ENCODE results near the gene NUP37.
"Not testable (repeated sequence)": the region's sequence is repeated elsewhere in the genome, so short reads cannot be mapped to it uniquely, and the experiment has no call there.

Gene NUP37

DNA sequence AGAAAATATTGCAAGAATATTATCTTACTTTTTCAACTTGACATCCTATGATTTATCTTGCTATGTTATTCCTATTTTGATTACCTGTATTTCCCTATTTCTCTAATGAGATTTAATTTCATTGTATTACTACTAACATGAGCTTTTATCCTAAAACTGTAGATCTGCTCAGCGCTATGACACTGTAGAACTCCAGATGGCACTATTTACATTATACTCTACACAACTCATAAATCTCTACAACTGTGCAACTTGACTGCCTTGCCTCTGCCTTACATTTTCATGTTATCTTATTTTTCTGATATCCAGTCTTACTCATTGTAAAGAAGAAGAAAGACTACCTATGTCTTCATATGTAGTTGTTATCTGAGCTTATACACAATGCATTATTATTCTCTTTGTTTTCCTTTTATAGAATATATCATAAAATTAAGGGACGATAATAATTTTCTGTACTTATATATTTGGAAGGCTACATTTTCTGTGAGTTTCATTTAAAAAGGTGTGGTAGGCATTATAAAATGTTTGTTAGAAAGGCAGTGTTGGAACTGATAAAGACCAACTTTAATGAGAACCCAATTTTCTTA lies 24.1 kb downstream of the NUP37 start:
- DNase-seq (ENCODE audit: low read depth, low spot score): no peak
- H3K27ac ChIP-seq: no peak overlapping the region

DNA sequence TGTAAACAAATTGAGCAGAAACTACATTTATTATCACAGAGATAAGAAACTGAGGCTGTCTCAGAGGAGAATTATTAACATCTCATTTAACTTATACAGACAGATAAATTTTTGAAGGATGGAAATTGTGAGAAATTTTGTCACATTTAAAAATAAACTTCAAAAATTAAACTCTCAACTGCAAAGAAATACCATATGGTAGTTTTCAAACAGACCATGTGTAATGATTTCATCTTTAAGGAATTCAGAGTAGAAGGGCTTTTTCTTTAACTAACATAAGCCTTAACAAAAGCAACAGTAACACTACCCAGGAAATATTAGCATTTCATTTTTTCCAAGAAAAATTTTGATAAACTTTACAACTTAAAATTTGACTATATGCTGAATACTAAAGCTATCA lies 26.6 kb downstream of the NUP37 start:
- no peak overlapping the region for H3K27ac ChIP-seq
- DNase-seq (ENCODE audit: low read depth, low spot score): no peak

DNA sequence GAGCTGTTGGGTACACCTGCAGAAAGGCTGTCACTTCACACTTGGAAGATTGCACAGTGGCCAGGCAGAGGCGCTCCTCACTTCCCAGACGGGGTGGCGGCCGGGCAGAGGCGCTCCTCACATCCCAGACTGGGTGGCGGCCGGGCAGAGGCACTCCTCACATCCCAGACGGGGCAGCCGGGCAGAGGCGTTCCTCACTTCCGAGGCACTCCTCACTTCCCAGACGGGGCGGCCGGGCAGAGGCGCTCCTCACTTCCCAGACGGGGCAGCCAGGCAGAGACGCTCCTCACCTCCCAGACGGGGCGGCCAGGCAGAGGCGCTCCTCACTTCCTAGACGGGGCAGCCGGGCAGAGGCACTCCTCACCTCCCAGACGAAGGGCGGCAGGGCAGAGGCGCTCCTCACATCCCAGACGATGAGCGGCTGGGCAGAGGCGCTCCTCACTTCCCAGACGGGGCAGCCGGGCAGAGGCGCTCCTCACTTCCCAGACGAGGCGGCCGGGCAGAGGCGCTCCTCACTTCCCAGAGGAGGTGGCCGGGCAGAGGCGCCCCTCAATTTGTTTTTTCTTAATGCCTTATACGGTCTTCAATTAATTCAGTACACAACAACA lies 30.6 kb downstream of the NUP37 start:
- H3K27ac ChIP-seq; DNase-seq (ENCODE audit: low read depth, low spot score): not testable (repeated sequence)

DNA sequence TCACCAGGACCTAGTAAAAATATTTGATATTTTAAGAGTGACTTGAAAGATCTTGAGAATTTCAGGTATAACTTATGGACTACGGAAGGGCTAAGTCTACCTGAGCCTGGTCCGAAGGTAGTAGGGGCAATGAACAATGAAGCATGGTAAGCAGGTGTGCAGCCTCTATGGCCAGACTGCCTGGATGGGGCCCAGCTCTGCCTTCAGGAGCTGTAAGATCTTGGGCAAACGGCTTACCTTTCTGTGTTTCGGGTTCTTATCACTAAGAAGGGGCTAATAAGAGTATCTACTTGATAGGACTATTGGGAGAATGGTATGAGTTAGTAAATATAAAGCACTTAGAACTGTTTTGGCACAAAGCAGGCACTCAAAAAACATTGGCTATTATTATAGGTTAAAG lies 39.1 kb downstream of the NUP37 start:
- DNase-seq (ENCODE audit: low read depth, low spot score): no peak
- H3K27ac ChIP-seq: no peak overlapping the region

DNA sequence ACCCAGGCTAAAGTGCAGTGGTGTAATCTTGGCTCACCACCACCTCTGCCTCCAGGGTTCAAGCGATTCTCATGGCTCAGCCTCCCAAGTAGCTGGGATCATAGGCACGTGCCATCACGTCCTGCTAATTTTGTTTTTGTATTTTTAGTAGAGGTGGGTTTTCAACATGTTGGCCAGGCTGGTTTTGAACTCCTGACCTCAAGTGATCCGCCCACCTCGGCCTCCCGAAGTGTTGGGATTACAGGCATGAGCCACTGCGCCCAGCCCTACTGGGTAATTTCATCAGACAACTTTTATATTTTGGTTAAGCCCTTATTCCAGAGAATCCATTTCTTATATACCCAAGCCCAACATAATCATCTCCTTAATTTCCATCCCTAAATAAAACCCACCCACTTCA lies 47.8 kb downstream of the NUP37 start:
- H3K27ac ChIP-seq; DNase-seq (ENCODE audit: low read depth, low spot score): not testable (repeated sequence)

DNA sequence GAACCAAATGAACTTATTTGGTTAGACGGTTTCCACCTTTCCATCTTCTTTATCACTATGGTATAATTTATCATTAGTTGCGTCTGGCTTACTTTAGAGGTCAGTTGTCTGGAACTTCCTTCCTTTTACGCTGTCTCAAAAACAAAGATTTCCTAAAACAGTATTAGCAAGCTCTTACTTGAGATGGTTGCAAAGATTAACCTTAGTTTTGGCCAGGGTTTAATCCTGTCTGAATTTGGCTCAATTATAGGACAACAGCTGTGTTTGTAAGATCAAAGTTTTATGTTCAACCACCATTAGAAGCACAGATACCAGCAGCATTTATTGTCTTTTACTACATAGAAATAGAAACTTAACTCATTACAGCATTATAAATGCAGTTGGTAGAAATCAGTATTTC lies 50.2 kb downstream of the NUP37 start:
- no peak overlapping the region for H3K27ac ChIP-seq
- DNase-seq (ENCODE audit: low read depth, low spot score): no peak

DNA sequence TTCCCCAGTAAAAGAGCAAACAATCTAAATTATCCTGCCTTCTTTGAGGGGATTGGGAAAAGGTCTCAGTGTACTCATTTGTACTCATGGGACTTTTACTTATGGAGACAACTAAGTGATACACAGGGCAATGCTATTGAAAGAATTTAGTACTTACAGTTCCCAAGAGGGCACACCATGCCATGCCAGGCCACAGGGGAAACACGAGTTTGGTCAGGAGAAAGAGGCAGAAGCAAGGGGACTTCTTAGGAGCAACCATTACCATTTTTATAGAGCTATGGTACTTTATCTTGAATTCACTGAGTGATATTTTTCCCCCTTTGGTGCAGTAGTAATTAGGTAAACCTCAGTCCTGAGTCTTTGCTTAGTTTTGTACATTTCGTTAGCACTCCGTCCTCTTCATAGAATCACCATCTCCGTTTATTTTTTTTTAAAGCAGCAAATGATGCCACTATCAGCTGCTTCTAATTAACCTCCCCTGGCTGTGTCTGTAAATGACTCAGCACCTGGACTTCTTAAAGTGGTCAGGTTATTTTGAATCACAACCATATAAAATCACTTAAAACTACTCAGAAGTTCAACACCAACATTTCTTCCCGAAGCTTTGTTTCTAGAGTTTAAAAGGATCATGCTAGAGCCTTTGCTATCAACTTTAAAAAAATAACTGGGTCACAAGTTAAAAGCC lies 52.2 kb downstream of the NUP37 start:
- no peak overlapping the region for H3K27ac ChIP-seq
- DNase-seq (ENCODE audit: low read depth, low spot score): no peak

DNA sequence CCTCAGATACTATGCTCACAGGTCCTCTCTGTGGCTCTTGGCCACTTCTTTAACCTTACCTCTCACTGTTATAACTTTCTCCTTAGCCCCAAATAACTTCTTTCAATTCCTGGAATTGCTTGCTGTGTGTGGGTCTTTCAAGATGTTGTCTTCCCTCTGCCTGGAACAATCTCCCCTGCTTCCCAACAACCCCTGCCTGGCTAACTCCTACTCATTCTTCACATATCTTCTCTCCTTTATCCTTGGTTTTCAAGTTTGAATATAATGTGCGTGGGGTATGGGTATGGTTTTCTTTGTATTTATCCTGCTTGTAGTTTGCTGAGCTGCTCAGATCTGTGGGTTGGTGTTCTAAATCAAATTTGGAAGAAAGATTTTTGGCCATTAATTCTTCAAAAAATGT lies 55.4 kb downstream of the NUP37 start:
- no peak overlapping the region for H3K27ac ChIP-seq
- DNase-seq (ENCODE audit: low read depth, low spot score): no peak

DNA sequence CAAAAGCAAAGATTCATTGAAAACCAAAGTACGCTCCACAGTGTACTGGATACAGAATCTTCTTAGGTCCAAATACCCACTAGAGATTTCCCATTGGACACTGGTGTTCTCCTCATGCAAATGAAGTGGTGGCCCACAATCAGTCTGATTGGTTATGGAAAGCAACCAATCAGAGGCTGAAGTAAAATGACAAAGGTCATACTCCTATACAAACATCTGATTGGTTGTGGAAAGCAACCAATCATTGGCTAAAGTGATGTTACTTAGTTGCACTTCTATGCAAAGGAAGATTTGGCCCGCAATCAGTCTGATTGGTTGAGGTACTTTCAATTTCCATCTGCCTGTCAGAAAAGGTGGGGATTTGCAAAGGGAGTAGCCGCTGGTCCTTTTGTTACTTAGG lies 56.8 kb downstream of the NUP37 start:
- DNase-seq (ENCODE audit: low read depth, low spot score): no peak
- no peak overlapping the region for H3K27ac ChIP-seq

DNA sequence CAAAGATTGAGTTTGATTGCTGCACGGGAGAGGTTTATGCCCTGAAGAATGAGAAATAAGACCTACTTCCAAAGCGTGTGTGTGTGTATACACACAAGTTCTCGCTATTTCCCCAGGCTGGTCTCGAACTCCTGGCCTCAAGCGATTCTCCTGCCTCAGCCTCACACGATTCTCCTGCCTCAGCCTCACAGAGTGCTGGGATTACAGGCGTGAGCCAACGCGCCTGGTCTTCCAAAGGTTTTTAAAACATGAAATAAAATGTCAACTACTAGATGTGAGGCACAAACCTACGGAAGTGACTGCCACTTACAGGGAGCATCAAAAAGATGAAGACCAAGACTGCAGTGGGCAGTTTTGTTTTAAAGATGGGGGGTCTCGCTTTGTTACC lies 57.5 kb downstream of the NUP37 start:
- no peak for DNase-seq (ENCODE audit: low read depth, low spot score)
- no peak overlapping the region for H3K27ac ChIP-seq

DNA sequence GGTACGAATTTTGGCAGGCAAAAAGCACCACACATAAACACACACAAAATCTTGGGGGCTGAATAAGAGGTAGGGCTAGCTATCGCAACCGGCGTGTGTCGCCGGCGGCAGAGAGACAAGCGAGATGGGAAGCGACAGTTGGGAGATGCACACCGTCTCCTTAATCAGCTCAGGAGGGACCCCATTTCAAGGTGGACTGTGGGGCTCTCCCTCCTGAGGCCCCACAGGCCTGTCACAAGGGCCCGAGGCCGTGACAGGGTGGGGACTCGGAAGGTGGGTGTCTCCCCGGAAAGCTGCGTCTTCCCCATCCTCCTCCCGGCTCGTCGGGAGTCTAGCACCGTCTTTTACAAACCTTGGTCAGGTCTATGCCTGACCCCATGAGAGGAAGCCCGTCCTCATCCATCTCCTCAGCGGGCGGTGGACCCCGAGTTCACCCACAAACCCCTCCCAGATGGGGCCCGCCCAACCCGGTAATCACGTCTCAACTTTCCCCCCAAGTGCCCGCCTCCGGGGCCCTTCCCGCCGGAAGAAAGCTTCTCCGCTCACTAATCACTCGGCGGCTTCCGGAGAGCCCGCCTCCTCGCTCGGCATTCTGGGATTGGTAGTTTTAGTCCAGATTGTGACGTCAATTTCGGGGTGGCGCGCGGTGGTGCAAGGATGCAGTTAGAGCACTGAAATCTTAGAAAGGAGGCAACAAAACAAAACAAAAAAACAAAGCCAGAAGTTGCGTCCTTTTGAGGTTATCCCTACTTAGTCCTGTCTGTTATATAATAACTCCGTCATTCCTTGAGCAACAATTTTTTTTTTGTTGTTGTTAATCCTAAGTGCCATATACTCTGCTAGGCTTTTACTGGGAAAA lies 58.1 kb downstream of the NUP37 start, which contains the start of gene WASHC3:
WASHC3 (minus strand) TSS at position 432 of the 859 bp plus-strand sequence; CDS start at position 403, 29 bp downstream.
- H3K27ac ChIP-seq: peak within 1 kb of the TSS; percentile 62
- DNase-seq (ENCODE audit: low read depth, low spot score): peak; percentile 53

DNA sequence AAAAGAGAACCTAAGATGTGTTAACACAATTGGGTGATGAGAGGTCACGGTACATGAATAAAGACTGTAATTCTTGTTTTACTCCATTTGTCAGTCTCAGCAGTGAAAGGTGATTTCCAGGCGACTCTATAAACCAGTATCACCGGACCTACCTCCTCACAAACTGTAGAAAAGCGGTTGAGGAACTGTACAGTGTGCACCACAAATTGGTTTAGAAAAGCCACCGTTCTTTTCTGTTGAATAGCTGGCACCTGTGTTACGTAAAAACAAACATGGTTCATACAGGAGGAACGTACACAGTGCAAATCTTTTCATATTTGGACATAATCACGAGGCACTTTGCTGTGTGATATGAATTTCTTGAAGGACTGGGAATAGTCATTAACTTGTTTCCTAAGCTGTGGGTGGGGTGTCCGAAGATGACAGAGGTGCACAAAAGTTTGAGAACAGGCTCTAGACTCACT lies 58.8 kb downstream of the NUP37 start:
- peak; percentile 3 for DNase-seq (ENCODE audit: low read depth, low spot score)
- H3K27ac ChIP-seq: peak overlapping the region; percentile 62

DNA sequence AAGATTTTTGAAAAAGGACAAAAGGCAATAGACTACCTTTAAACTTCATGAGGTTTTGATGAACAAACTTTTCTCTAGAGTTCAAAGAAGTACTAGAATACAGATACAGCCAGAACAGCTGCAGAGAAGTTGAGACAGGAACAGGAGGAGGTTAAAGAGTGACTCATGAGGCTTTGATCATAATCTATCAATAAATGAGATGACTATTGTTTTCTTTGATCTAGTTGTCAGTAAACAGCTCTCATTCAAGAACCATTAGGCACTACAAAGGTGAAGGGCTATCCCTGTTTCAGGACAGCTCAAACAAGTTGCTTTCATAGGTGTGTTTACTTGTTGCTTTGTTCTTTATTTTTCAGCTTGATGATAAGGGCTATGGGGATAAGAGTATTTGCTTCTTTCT lies 60.6 kb downstream of the NUP37 start:
- no peak overlapping the region for H3K27ac ChIP-seq
- no peak for DNase-seq (ENCODE audit: low read depth, low spot score)

DNA sequence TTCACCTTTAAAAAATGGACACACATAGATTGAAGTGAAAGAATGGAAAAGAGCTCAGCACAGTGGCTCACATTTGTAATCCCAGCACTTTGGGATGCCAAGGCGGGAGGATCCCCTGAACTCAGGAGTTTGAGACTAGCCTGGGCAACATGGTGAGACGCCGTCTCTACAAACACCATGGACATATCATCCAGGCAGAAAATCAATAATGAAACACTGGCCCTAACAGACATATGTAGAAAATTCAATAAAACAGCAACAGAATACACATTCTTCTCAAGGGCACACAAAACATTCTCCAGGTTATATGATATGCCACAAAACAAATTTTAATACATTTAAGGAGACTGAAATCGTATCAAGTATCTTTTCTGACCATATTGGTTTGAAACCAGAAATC lies 65.6 kb downstream of the NUP37 start:
- no peak for DNase-seq (ENCODE audit: low read depth, low spot score)
- no peak overlapping the region for H3K27ac ChIP-seq

DNA sequence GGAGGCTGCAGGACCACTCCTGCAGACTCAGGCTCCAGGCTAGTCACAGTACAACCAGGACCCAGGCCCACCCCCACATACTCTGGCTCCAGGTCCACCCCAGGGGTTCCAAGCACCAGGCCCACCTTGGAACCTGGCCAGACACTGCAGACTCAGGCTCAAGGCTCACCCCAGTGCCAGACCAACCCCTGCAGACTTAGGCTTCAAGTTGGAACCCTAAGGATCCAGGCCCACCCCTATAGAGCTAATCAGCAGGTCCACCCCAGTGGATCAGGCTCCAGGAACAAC lies 66.9 kb downstream of the NUP37 start:
- H3K27ac ChIP-seq: no peak overlapping the region

DNA sequence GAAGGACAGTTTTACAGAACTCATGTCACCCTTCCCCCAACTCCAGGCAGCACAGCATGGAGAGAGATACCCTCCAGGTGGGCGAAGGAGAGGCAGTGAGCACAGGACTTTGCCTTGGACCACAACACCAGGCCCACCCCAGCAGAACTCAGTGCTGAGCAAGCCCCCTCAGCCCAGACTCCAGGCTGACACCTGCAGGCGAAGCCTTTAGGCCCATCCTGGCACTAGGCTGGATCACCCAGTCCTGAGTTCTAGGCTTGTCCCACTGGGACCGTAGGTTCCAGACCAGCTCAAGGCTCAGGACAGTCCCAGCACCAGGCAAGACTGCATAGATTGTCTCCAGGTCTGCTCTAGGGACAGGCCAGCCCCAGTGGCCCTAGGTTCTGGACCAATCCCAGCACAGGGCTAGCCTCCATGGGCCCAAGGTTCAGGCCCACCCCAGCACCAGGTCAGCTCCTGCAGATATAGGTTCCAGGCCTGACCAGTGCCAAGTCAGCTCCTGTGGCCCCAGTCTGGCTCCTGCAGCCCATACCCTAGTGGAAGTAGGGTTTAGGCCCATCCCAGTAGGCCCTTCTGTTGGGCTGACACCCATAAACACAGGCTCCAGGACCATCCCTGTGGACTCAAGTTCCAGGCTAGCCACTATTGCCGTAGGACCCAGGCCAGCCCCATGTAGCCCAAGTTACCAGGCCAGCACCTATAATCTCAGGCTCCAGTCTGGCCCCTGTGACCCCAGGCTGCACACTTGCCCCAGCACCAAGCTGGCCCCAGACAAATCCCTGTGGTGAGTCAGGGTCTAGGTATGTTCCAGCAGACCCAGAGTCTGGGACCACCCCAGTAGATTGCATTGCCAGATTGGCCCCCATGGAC lies 67.5 kb downstream of the NUP37 start:
- no peak overlapping the region for H3K27ac ChIP-seq
- no peak for DNase-seq (ENCODE audit: low read depth, low spot score)

More for the DNA sequence above, 66.9 kb downstream of the NUP37 start:
- DNase-seq (ENCODE audit: low read depth, low spot score): no peak

DNA sequence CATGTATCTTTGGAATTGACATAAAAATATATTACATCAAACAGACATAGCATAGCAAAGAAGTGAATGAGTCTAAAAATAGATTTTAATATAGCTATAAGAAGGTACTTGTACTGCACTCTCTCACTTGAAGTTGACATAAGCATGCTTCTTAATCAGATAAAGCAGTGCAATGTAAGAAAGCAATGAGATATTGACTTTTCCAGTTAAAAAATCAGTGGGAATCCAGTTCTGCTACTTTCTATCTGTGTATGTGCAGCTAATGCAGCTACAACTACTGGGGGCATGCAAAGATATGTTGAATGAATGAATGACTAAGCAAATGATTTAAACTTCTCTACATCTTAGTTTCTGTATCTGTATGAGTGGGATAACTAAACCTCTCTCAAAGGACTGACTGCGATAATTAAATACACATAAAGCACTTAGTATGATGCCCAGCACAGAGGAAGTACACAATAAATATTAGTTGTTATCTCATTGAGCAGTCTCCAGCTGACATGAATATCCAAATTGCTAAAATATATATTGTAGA lies 68.4 kb downstream of the NUP37 start:
- no peak overlapping the region for H3K27ac ChIP-seq
- no peak for DNase-seq (ENCODE audit: low read depth, low spot score)

DNA sequence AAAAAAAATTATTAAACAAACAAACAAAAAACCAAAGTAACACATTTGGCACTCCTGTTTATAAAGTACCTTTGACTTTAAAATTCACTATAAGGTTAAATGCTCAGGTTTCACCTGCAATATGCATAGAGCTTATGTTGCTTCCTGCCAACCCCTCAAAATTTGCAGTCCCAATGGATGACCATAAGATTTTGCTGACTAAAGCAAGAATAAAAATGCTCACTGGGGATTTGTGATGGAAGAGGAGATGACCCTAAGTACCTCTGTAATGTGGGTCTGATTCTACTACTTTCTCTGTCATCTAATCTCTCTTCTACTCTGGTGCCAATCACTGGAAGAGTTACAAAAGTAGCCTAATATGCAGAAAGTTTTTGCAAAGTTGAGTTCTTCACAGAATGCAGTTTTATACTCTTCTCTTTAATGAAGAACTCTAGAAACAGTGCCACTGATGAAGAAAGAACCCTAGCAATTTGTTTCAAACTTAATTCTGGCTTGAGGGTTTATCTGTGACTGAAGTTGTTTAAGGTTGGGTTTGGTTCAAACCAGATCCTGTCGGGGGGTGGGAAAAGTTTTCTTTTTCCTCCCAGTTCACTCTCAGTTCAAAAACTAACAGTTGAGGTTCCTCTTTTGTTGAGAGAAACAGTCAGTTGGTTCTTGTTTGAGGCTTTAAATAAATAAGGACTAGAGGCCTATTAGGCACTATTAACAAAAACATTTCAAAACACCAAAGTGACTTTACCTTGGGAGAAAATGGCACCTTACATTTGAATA lies 69.1 kb downstream of the NUP37 start:
- no peak overlapping the region for H3K27ac ChIP-seq
- DNase-seq (ENCODE audit: low read depth, low spot score): no peak

DNA sequence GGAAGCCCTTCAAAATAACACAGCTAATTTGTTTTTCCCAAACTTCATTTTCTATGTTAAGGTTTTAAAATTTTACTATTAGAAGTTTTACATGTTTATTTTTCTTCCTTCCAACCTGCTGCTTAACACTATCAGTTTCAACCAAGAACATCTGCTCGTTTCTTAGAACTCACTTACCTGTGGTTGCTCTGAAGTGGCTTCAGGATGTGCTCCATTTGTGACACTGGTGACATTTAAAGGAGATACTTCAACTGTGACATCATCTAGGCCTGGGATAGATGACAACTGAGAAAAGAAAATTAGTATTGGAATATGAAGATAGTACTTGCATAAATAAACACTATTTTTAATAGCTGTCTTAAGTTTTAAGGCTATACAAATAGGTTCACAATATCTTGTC lies 76.0 kb downstream of the NUP37 start:
- no peak overlapping the region for H3K27ac ChIP-seq
- DNase-seq (ENCODE audit: low read depth, low spot score): no peak
